ENCODE results near the gene SFXN4.

DNA sequence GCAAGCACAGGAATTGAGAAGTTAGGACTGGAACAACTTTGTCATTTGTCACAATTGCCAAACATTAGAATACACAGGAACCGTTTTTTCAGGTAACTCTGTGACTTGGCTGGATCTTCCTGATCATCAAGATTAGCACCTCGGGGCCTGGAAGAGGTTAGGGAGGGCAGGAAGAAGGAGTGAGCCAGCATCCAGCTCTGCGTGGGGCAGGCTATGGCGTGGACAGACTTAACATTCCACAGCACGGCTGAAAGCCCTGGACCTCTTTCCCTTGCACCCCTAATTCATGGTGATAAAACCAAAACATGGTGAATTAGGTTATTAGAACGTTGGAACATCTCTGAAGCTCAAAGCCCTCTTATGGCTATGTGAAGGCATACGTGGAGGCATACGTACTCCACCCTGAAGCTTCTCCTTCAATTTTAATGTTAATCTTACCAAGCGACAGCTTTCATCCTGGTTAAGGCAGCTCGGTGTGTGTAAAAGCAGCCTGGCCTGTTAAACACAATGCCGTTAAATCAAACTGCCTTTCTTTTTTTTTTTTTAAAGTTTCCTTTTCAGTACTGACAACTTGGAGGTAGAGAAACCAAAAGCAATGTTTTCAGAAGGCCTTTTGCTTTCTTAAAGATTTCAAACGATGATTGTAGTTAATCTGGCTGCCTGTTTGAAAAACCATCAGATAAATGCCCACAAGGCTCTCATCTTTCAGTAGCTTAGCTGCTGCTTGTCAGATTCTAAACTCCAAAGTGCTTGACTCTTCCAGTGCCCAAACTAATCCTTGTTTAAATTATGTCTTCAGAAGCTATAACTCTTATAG, 46.3 kb upstream of the SFXN4 start:
- TF ChIP-seq NFE2L1 (CRISPR knock-in tag; IDR thresholded peaks at IDR 0.05) (no peak), IRF2 (CRISPR knock-in tag; IDR thresholded peaks at IDR 0.05; ENCODE audit: borderline replicate concordance, low read depth) (no peak), RELA (CRISPR knock-in tag; IDR thresholded peaks at IDR 0.05; ENCODE audit: borderline replicate concordance) (no peak)
- TF ChIP-seq, protein P1, sequence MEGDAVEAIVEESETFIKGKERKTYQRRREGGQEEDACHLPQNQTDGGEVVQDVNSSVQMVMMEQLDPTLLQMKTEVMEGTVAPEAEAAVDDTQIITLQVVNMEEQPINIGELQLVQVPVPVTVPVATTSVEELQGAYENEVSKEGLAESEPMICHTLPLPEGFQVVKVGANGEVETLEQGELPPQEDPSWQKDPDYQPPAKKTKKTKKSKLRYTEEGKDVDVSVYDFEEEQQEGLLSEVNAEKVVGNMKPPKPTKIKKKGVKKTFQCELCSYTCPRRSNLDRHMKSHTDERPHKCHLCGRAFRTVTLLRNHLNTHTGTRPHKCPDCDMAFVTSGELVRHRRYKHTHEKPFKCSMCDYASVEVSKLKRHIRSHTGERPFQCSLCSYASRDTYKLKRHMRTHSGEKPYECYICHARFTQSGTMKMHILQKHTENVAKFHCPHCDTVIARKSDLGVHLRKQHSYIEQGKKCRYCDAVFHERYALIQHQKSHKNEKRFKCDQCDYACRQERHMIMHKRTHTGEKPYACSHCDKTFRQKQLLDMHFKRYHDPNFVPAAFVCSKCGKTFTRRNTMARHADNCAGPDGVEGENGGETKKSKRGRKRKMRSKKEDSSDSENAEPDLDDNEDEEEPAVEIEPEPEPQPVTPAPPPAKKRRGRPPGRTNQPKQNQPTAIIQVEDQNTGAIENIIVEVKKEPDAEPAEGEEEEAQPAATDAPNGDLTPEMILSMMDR (IDR thresholded peaks at IDR 0.05) = no peak
- TF ChIP-seq, protein P2, sequence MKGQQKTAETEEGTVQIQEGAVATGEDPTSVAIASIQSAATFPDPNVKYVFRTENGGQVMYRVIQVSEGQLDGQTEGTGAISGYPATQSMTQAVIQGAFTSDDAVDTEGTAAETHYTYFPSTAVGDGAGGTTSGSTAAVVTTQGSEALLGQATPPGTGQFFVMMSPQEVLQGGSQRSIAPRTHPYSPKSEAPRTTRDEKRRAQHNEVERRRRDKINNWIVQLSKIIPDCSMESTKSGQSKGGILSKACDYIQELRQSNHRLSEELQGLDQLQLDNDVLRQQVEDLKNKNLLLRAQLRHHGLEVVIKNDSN (CRISPR knock-in tag; IDR thresholded peaks at IDR 0.05) = no peak
